HepG2 (cell line): ENCODE measurements around the gene ABCA3. TPM values are rescaled to one million over a fixed set of nuclear protein-coding genes. Genes with fewer than 3 reads are reported as not detected.

Experiments
- ELF3 ChIP-seq: IDR thresholded peaks from 2 replicates; pipeline ENCODE4 v1.6.1; 2016; ENCODE audit warnings: missing genetic modification reagents, missing compliant biosample characterization
- POGZ ChIP-seq: sonication (generic); formaldehyde crosslinking; IDR thresholded peaks from 2 replicates; pipeline ENCODE4 v1.4.0; 2020; ENCODE audit warnings: mild to moderate bottlenecking, missing genetic modification reagents
- PRDM4 ChIP-seq: sonication (generic); formaldehyde crosslinking; IDR thresholded peaks from 2 replicates; pipeline ENCODE4 v1.9.0; 2021; ENCODE audit warnings: missing genetic modification reagents, borderline replicate concordance
- SOX6 ChIP-seq, 2 experiments: fragments of 450-650 bp in 1 of 2; sonication (generic) in 1 of 2; formaldehyde crosslinking in 1 of 2; IDR thresholded peaks; 2 replicates each; pipeline versions ENCODE4 v1.4.0 to v1.6.1; 2017 to 2020; ENCODE audit warnings: antibody characterized with exemption in 1 of 2, mild to moderate bottlenecking in 1 of 2, missing genetic modification reagents in 1 of 2
- ZBTB40 ChIP-seq, 2 experiments: fragments of 450-650 bp in 1 of 2; sonication (generic) in 1 of 2; formaldehyde crosslinking in 1 of 2; IDR thresholded peaks; 2 replicates each; pipeline versions ENCODE4 v1.6.1 to v1.8.0; 2016 to 2022; ENCODE audit warnings: antibody characterized with exemption in 1 of 2, mild to moderate bottlenecking in 1 of 2, missing genetic modification reagents in 1 of 2
- polyA plus RNA-seq, 8 experiments: library from polyadenylated mRNA; depleted of rRNA in 3 of 8; stranded (reverse) in 7 of 8; unstranded in 1 of 8; fragments of >200 nt; fragmentation: Illumina TruSeq in 4 of 8; extraction: Trizol in 4 of 8; gene quantifications; 2 replicates each; pipeline versions ENCODE4 v1.2.1 to v1.2.3, GENCODE V29; 2011 to 2016; ENCODE audit warnings: low read depth in 4 of 8, missing spikeins in 1 of 8, mixed read lengths in 1 of 8; ENCODE audit not compliant: insufficient read depth in 1 of 8
- total RNA-seq, 5 experiments: library from RNA; depleted of rRNA; stranded (reverse); fragments of >200 nt; fragmentation: Illumina TruSeq; extraction: Trizol; gene quantifications; 2 replicates each; pipeline ENCODE4 v1.2.3, GENCODE V29; 2016; ENCODE audit warnings: low read depth in 1 of 5

ABCA3 gene
- total and polyA plus RNA-seq, 2 of the 13 experiments (the other 11 are each of a cell fraction or from before 2014, with no cell fraction given) = 0.60 to 1.5 TPM

GRCh38 chr16:2243031-2243528 lies 97.4 kb downstream of the ABCA3 start (continued):
- no peak for TF ChIP-seq ZBTB40 (IDR thresholded peaks at IDR 0.05)
- no peak for TF ChIP-seq ZBTB40 (CRISPR knock-in tag; IDR thresholded peaks at IDR 0.05)
- TF ChIP-seq ELF3 (CRISPR knock-in tag) = no peak
- TF ChIP-seq SOX6 (IDR thresholded peaks at IDR 0.05) = no peak
- no peak for TF ChIP-seq SOX6 (CRISPR knock-in tag; IDR thresholded peaks at IDR 0.05)
- no peak for TF ChIP-seq POGZ
- no peak for TF ChIP-seq PRDM4
- TF ChIP-seq, all 625 proteins: peak for 3
